OCI-LY1 (cell line): Measurements from ENCODE around the gene GALNT9.

Experiments used
- H2AFZ ChIP-seq: fragments of 200-600 bp; sonication (generic), shearing (Covaris generic); 2 replicates; pipeline ENCODE4 v1.6.0; 2014; ENCODE audit warnings: antibody characterized with exemption, mild to moderate bottlenecking, low read length
- H3F3A ChIP-seq: fragments of 200-600 bp; sonication (generic), shearing (Covaris generic); 2 replicates; pipeline ENCODE4 v1.6.0; 2014; ENCODE audit warnings: mild to moderate bottlenecking, antibody characterized with exemption, low read length, moderate library complexity; ENCODE audit not compliant: insufficient read depth
- H3K27ac ChIP-seq: fragments of 200-600 bp; sonication (generic); 2 replicates; pipeline ENCODE4 v1.5.1; 2014; ENCODE audit warnings: low read length, mixed run types, mild to moderate bottlenecking, low read depth; ENCODE audit not compliant: poor library complexity, severe bottlenecking
- H3K27me3 ChIP-seq: fragments of 200-600 bp; sonication (generic); 2 replicates; pipeline ENCODE4 v1.6.0; 2014; ENCODE audit warnings: antibody characterized with exemption, mild to moderate bottlenecking, low read length, moderate library complexity; ENCODE audit not compliant: insufficient read depth
- H3K36me3 ChIP-seq: fragments of 200-600 bp; sonication (generic); 2 replicates; pipeline ENCODE4 v1.6.1; 2014; ENCODE audit warnings: mild to moderate bottlenecking, antibody characterized with exemption, low read length, moderate library complexity, mixed read lengths; ENCODE audit not compliant: insufficient read depth
- H3K4me1 ChIP-seq: fragments of 200-600 bp; sonication (generic); 2 replicates; pipeline ENCODE4 v1.5.1; 2014; ENCODE audit warnings: mild to moderate bottlenecking, low read length, moderate library complexity; ENCODE audit not compliant: insufficient read depth, severe bottlenecking
- H3K4me2 ChIP-seq: fragments of 200-600 bp; sonication (generic), shearing (Covaris generic); 2 replicates; pipeline ENCODE4 v1.6.1; 2014; ENCODE audit warnings: low read length
- H3K4me3 ChIP-seq: fragments of 200-600 bp; sonication (generic); 2 replicates; pipeline ENCODE4 v1.5.1; 2014; ENCODE audit warnings: low read length, low read depth, mild to moderate bottlenecking, mixed read lengths; ENCODE audit not compliant: poor library complexity, severe bottlenecking
- H3K79me2 ChIP-seq: fragments of 200-600 bp; shearing (Covaris generic); 2 replicates; pipeline ENCODE4 v1.6.1; 2016; ENCODE audit warnings: mixed run types, low read length, mixed read lengths; ENCODE audit not compliant: insufficient read depth
- H3K9ac ChIP-seq: fragments of 200-600 bp; sonication (generic), shearing (Covaris generic); 2 replicates; pipeline ENCODE4 v1.6.1; 2014; ENCODE audit warnings: mild to moderate bottlenecking, low read length, mixed read lengths
- H3K9me2 ChIP-seq: fragments of 200-600 bp; sonication (generic), shearing (Covaris generic); 2 replicates; pipeline ENCODE4 v1.6.1; 2014; ENCODE audit warnings: low read depth, mild to moderate bottlenecking, low read length, mixed read lengths
- H3K9me3 ChIP-seq: fragments of 200-600 bp; shearing (Covaris generic); 2 replicates; pipeline ENCODE4 v1.6.1; 2014; ENCODE audit warnings: low read length, mixed read lengths
- H4K20me1 ChIP-seq: fragments of 200-600 bp; sonication (generic), shearing (Covaris generic); 2 replicates; pipeline ENCODE4 v1.6.0; 2016; ENCODE audit warnings: mild to moderate bottlenecking, low read length; ENCODE audit not compliant: insufficient read depth
- CTCF ChIP-seq: fragments of 200-600 bp; sonication (generic), shearing (Covaris generic); IDR thresholded peaks from 2 replicates; pipeline ENCODE4 v1.5.1; 2017; ENCODE audit warnings: mild to moderate bottlenecking, antibody characterized with exemption, low read length, moderate library complexity, mixed read lengths
- EZH2 ChIP-seq: fragments of 200-600 bp; sonication (generic), shearing (Covaris generic); IDR thresholded peaks from 2 replicates; pipeline ENCODE4 v1.8.0; 2017; ENCODE audit warnings: borderline replicate concordance, mixed run types, mild to moderate bottlenecking, antibody characterized with exemption, low read length, moderate library complexity, mixed read lengths

The GALNT9 gene

GRCh38 chr12:132354982-132355680 lies 25.7 kb upstream of the GALNT9 start:
- H3K27ac ChIP-seq, result no peak overlapping the region
- H3K9ac ChIP-seq, result no peak overlapping the region
- no peak overlapping the region for H3K4me2 ChIP-seq
- H3K27me3 ChIP-seq, result peaks cover 3% of the 10 kb centered on the region; the same call in 1 of the 2 replicates
- H4K20me1 ChIP-seq, result no peaks in the 10 kb centered on the region
- H3K9me2 ChIP-seq, result no peaks in the 10 kb centered on the region
- H3K4me1 ChIP-seq, result no peaks in the 10 kb centered on the region
- H3F3A ChIP-seq, result no peaks in the 10 kb centered on the region
- H3K9me3 ChIP-seq, result no peaks in the 10 kb centered on the region
- H3K4me3 ChIP-seq, result no peak overlapping the region
- H2AFZ ChIP-seq, result no peak overlapping the region
- no peaks in the 10 kb centered on the region for H3K36me3 ChIP-seq
- TF ChIP-seq CTCF (no peak), EZH2 (no peak)
- no peaks in the 10 kb centered on the region for H3K79me2 ChIP-seq

GRCh38 chr12:132354211-132354981 lies 25.0 kb upstream of the GALNT9 start:
- Histone ChIP-seq H3K36me3 (no peaks in the 10 kb centered on the region), H3K79me2 (no peaks in the 10 kb centered on the region), H3K4me2 (no peak overlapping the region), H3K4me1 (no peaks in the 10 kb centered on the region), H3K27me3 (peaks cover 3% of the 10 kb centered on the region; the same call in 1 of the 2 replicates), H3K9me3 (no peaks in the 10 kb centered on the region), H3K9ac (no peak overlapping the region), H3K9me2 (no peaks in the 10 kb centered on the region), H3F3A (no peaks in the 10 kb centered on the region), H3K27ac (no peak overlapping the region), H4K20me1 (no peaks in the 10 kb centered on the region), H2AFZ (no peak overlapping the region), H3K4me3 (no peak overlapping the region)
- TF ChIP-seq EZH2 (no peak), CTCF (no peak)

- no peaks in the 10 kb centered on the region for H3K79me2 ChIP-seq
- no peaks in the 10 kb centered on the region for H3F3A ChIP-seq
- no peaks in the 10 kb centered on the region for H3K36me3 ChIP-seq
- peaks cover 3% of the 10 kb centered on the region; the same call in 1 of the 2 replicates for H3K27me3 ChIP-seq
- H4K20me1 ChIP-seq, result no peaks in the 10 kb centered on the region
- H3K4me2 ChIP-seq, result no peak overlapping the region
- H3K9me2 ChIP-seq, result no peaks in the 10 kb centered on the region
- H3K27ac ChIP-seq, result no peak overlapping the region
- no peak overlapping the region for H3K4me3 ChIP-seq
- H3K4me1 ChIP-seq, result no peaks in the 10 kb centered on the region
- no peaks in the 10 kb centered on the region for H3K9me3 ChIP-seq
- no peak overlapping the region for H2AFZ ChIP-seq
- TF ChIP-seq CTCF (no peak), EZH2 (no peak)
- H3K9ac ChIP-seq, result no peak overlapping the region
Observed at GRCh38 chr12:132353811-132354210, 24.4 kb upstream of the GALNT9 start.
